GM12891 (cell line): ENCODE results near the gene TRPC4AP.

Experiments
- PAX5 ChIP-seq: IDR thresholded peaks from 2 replicates; pipeline ENCODE4 v1.6.1; 2011; ENCODE audit warnings: low read length, moderate library complexity, mild to moderate bottlenecking; ENCODE audit not compliant: insufficient read depth, severe bottlenecking
- POLR2A ChIP-seq: IDR thresholded peaks from 2 replicates; pipeline ENCODE4 v1.6.1; 2011; ENCODE audit warnings: low read depth, low read length, control low read depth
- POLR2AphosphoS5 ChIP-seq: IDR thresholded peaks from 2 replicates; pipeline ENCODE4 v1.6.1; 2011; ENCODE audit warnings: low read depth, low read length, control low read depth
- POU2F2 ChIP-seq: IDR thresholded peaks from 2 replicates; pipeline ENCODE4 v1.6.1; 2011; ENCODE audit warnings: low read depth, mild to moderate bottlenecking, control low read depth, low read length, moderate library complexity
- TAF1 ChIP-seq: IDR thresholded peaks from 2 replicates; pipeline ENCODE4 v1.6.1; 2011; ENCODE audit warnings: low read depth, low read length, control low read depth

GRCh38 chr20:35077872-35078271 is 14.7 kb downstream of the TRPC4AP start:
- TF ChIP-seq POLR2AphosphoS5 (no peak), POLR2A (no peak), POU2F2 (no peak), TAF1 (no peak), PAX5 (no peak)
